Measurements from ENCODE around the gene RPL22.
"Not testable (repeated sequence)": the region's sequence is repeated elsewhere in the genome, so short reads cannot be mapped to it uniquely, and the experiment has no call there.

The RPL22 gene

GRCh38 chr1:6241107-6241886, 41.9 kb upstream of the RPL22 start:
- TF ChIP-seq GATA1 (IDR thresholded peaks at IDR 0.05; ENCODE audit: low read depth, low read length): no peak
- TF ChIP-seq POLR2A (IDR thresholded peaks at IDR 0.05; ENCODE audit: low read length): no peak
- DNase-seq: no peak

GRCh38 chr1:6239950-6240768, 40.8 kb upstream of the RPL22 start:
- DNase-seq: no peak
- no peak for TF ChIP-seq POLR2A (IDR thresholded peaks at IDR 0.05; ENCODE audit: low read length)
- TF ChIP-seq GATA1 (IDR thresholded peaks at IDR 0.05; ENCODE audit: low read depth, low read length): no peak

- no peak for DNase-seq
- no peak for TF ChIP-seq POLR2A (IDR thresholded peaks at IDR 0.05; ENCODE audit: low read length)
- no peak for TF ChIP-seq GATA1 (IDR thresholded peaks at IDR 0.05; ENCODE audit: low read depth, low read length)
These were observed 39.9 kb upstream of the RPL22 start for GRCh38 chr1:6239213-6239752.

GRCh38 chr1:6237093-6237492, 37.7 kb upstream of the RPL22 start:
- DNase-seq: no peak
- TF ChIP-seq POLR2A (IDR thresholded peaks at IDR 0.05; ENCODE audit: low read length) (no peak), GATA1 (IDR thresholded peaks at IDR 0.05; ENCODE audit: low read depth, low read length) (no peak)

GRCh38 chr1:6235296-6235677, 35.9 kb upstream of the RPL22 start:
- peak; percentile 57 to 66 for DNase-seq
- no peak for TF ChIP-seq POLR2A (IDR thresholded peaks at IDR 0.05; ENCODE audit: low read length)
- no peak for TF ChIP-seq GATA1 (IDR thresholded peaks at IDR 0.05; ENCODE audit: low read depth, low read length)

- no peak for TF ChIP-seq GATA1 (IDR thresholded peaks at IDR 0.05; ENCODE audit: low read depth, low read length)
- peak; percentile 44 to 48 for DNase-seq
These were observed 35.3 kb upstream of the RPL22 start for GRCh38 chr1:6234502-6235295.

GRCh38 chr1:6233376-6233775, 34.0 kb upstream of the RPL22 start:
- DNase-seq: no peak
- TF ChIP-seq GATA1 (IDR thresholded peaks at IDR 0.05; ENCODE audit: low read depth, low read length) (no peak), POLR2A (IDR thresholded peaks at IDR 0.05; ENCODE audit: low read length) (no peak)

- no peak for DNase-seq
- TF ChIP-seq POLR2A (IDR thresholded peaks at IDR 0.05; ENCODE audit: low read length) (no peak), GATA1 (IDR thresholded peaks at IDR 0.05; ENCODE audit: low read depth, low read length) (no peak)
These were observed 26.3 kb upstream of the RPL22 start for GRCh38 chr1:6225651-6226050.

- TF ChIP-seq GATA1 (IDR thresholded peaks at IDR 0.05; ENCODE audit: low read depth, low read length) (no peak), POLR2A (IDR thresholded peaks at IDR 0.05; ENCODE audit: low read length) (no peak)
- no peak for DNase-seq
These were observed 25.3 kb upstream of the RPL22 start for GRCh38 chr1:6224718-6225117.

GRCh38 chr1:6223617-6224016, 24.2 kb upstream of the RPL22 start:
- no peak for DNase-seq
- no peak for TF ChIP-seq POLR2A (IDR thresholded peaks at IDR 0.05; ENCODE audit: low read length)
- no peak for TF ChIP-seq GATA1 (IDR thresholded peaks at IDR 0.05; ENCODE audit: low read depth, low read length)

- DNase-seq: no peak
- TF ChIP-seq GATA1 (IDR thresholded peaks at IDR 0.05; ENCODE audit: low read depth, low read length) (no peak), POLR2A (IDR thresholded peaks at IDR 0.05; ENCODE audit: low read length) (no peak)
These were observed 23.2 kb upstream of the RPL22 start for GRCh38 chr1:6222636-6223035.

- no peak for DNase-seq
- no peak for TF ChIP-seq POLR2A (IDR thresholded peaks at IDR 0.05; ENCODE audit: low read length)
- TF ChIP-seq GATA1 (IDR thresholded peaks at IDR 0.05; ENCODE audit: low read depth, low read length): no peak
These were observed 21.9 kb upstream of the RPL22 start for GRCh38 chr1:6221210-6221784.

GRCh38 chr1:6220236-6220635, 20.8 kb upstream of the RPL22 start:
- no peak for DNase-seq
- TF ChIP-seq GATA1 (IDR thresholded peaks at IDR 0.05; ENCODE audit: low read depth, low read length) (no peak), POLR2A (IDR thresholded peaks at IDR 0.05; ENCODE audit: low read length) (no peak)

- not testable (repeated sequence) for DNase-seq
These were observed 20.2 kb upstream of the RPL22 start for GRCh38 chr1:6219641-6220040.
